Uterus (tissue), 2 donors: Measurements from ENCODE around the gene SOHLH2.

Source experiments
- POLR2A ChIP-seq, 2 donors: fragments of 450-650 bp; IDR thresholded peaks; one replicate each; pipeline ENCODE4 v1.6.1; 2016; ENCODE audit warnings: antibody characterized with exemption in 2 of 2, mild to moderate bottlenecking in 1 of 2, moderate library complexity in 1 of 2
- TF ChIP-seq, protein P1 (sequence below), 4 experiments: fragments of 200-600 bp in 2 of 4; fragments of 450-650 bp in 2 of 4; sonication (generic) in 2 of 4; IDR thresholded peaks; one replicate each; pipeline ENCODE4 v1.5.1; 2016 to 2019; ENCODE audit warnings: antibody characterized with exemption in 4 of 4, mild to moderate bottlenecking in 2 of 4, moderate library complexity in 1 of 4

DNA sequence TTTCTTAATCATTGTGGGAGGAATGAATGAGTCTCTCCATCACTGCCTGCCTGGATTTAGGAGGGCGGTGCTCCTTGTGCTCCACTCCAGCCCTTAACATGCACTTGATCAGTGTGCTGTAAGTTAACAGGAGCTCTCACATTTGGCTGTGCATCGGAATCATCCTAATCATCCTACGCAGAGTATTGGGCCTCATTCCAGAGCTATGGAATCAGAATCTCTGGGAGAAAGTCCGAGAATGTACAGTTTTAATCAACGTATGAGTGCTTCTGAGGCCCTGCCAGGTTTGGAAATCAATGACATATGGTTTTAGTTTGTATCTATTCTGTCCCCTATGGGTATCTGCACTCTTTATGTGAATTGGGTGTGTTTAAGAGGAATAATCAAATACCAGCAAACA is 48.3 kb downstream of the SOHLH2 start:
- TF ChIP-seq, protein P1, sequence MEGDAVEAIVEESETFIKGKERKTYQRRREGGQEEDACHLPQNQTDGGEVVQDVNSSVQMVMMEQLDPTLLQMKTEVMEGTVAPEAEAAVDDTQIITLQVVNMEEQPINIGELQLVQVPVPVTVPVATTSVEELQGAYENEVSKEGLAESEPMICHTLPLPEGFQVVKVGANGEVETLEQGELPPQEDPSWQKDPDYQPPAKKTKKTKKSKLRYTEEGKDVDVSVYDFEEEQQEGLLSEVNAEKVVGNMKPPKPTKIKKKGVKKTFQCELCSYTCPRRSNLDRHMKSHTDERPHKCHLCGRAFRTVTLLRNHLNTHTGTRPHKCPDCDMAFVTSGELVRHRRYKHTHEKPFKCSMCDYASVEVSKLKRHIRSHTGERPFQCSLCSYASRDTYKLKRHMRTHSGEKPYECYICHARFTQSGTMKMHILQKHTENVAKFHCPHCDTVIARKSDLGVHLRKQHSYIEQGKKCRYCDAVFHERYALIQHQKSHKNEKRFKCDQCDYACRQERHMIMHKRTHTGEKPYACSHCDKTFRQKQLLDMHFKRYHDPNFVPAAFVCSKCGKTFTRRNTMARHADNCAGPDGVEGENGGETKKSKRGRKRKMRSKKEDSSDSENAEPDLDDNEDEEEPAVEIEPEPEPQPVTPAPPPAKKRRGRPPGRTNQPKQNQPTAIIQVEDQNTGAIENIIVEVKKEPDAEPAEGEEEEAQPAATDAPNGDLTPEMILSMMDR (IDR thresholded peaks at IDR 0.05) = no peak
- TF ChIP-seq POLR2A (IDR thresholded peaks at IDR 0.05) = no peak
